ENCODE results near the gene TRAF1.
A peak's percentile ranks its signal among the peaks of the same experiment; 100 is the strongest.

Gene TRAF1

GRCh38 chr9:120875643-120875953, 51.0 kb downstream of the TRAF1 start:
- H3K4me3 ChIP-seq (ENCODE audit: low read depth, low read length), result peak overlapping the region; percentile 67
- CTCF ChIA-PET, result interaction anchor here (1.3 kb wide), 1 partner anchor 9 kb away, joined by 3 read pairs; no protein-coding TSS in a partner anchor
- TF ChIP-seq, protein P1, sequence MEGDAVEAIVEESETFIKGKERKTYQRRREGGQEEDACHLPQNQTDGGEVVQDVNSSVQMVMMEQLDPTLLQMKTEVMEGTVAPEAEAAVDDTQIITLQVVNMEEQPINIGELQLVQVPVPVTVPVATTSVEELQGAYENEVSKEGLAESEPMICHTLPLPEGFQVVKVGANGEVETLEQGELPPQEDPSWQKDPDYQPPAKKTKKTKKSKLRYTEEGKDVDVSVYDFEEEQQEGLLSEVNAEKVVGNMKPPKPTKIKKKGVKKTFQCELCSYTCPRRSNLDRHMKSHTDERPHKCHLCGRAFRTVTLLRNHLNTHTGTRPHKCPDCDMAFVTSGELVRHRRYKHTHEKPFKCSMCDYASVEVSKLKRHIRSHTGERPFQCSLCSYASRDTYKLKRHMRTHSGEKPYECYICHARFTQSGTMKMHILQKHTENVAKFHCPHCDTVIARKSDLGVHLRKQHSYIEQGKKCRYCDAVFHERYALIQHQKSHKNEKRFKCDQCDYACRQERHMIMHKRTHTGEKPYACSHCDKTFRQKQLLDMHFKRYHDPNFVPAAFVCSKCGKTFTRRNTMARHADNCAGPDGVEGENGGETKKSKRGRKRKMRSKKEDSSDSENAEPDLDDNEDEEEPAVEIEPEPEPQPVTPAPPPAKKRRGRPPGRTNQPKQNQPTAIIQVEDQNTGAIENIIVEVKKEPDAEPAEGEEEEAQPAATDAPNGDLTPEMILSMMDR (IDR thresholded peaks at IDR 0.05; ENCODE audit: insufficient read depth, low read length, missing control alignments), result no peak
- POLR2A ChIA-PET, result no interaction called here
- no peak for DNase-seq (ENCODE audit: low read depth, low spot score)

DNA sequence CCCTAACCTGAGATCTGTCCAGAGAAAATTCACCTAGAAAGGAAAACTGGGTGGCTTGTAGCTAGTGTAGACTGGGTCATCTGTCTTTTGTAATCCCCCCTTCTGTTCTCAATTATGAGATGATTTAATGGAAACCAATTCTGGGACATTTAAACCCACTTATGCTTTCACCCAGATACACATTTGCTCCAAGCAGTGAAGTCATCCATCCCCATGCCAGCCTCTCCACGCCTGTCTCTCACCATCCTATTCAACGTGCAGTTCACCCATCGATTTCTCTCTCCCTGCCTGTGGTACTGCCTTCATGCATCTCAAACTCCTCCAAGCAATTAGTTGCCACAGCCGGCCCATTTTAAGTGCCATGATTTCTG, 51.4 kb downstream of the TRAF1 start:
- ChIA-PET CTCF (interaction anchor here (1.3 kb wide), 1 partner anchor 9 kb away, joined by 3 read pairs; no protein-coding TSS in a partner anchor), POLR2A (no interaction called here)
- peak overlapping the region; percentile 67; the same call in 1 of the 2 replicates for H3K4me3 ChIP-seq (ENCODE audit: low read depth, low read length)
- no peak for DNase-seq (ENCODE audit: low read depth, low spot score)
- TF ChIP-seq, protein P1 (IDR thresholded peaks at IDR 0.05; ENCODE audit: insufficient read depth, low read length, missing control alignments), result no peak

- TF ChIP-seq, protein P1 (IDR thresholded peaks at IDR 0.05; ENCODE audit: insufficient read depth, low read length, missing control alignments), result no peak
- ChIA-PET CTCF (interaction anchor here (1.3 kb wide), 1 partner anchor 8 kb away, joined by 3 read pairs; no protein-coding TSS in a partner anchor), POLR2A (no interaction called here)
- DNase-seq (ENCODE audit: low read depth, low spot score), result no peak
- H3K4me3 ChIP-seq (ENCODE audit: low read depth, low read length), result no peak overlapping the region
Observed at GRCh38 chr9:120874226-120875194, 52.1 kb downstream of the TRAF1 start.

DNA sequence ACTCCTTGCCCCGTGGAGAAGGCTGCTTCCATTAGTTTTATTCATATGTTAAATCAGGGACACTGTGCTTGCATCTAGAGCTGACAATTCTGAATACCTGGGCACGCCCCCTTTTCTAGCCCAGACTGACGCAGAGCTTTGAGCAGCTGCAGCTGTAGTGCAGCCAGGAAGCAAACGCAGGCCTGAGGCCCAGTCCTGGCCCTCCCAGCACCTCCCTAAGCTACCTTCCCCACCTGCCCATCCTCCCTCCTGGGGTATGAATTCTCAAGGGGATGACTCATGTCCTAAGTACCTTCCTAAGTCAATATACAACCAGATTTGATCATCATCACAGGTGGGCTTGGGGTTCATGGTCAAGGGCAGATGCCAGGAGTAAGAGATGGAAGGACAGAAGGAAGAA, 53.1 kb downstream of the TRAF1 start:
- CTCF ChIA-PET, result interaction anchor here (1.2 to 1.7 kb wide), 2 partner anchors 63 to 187 kb away, joined by 3 to 8 read pairs; no protein-coding TSS in a partner anchor
- DNase-seq (ENCODE audit: low read depth, low spot score), result no peak
- POLR2A ChIA-PET, result no interaction called here
- no peak overlapping the region for H3K4me3 ChIP-seq (ENCODE audit: low read depth, low read length)
- TF ChIP-seq, protein P1 (IDR thresholded peaks at IDR 0.05; ENCODE audit: insufficient read depth, low read length, missing control alignments), result no peak

GRCh38 chr9:120872791-120873502, 53.6 kb downstream of the TRAF1 start:
- no peak for DNase-seq (ENCODE audit: low read depth, low spot score)
- CTCF ChIA-PET, result interaction anchor here (1.0 to 1.7 kb wide), 3 partner anchors 64 to 187 kb away, joined by 3 to 8 read pairs (median 3); no protein-coding TSS in a partner anchor
- TF ChIP-seq, protein P1 (IDR thresholded peaks at IDR 0.05; ENCODE audit: insufficient read depth, low read length, missing control alignments), result no peak
- POLR2A ChIA-PET, result no interaction called here
- no peak overlapping the region for H3K4me3 ChIP-seq (ENCODE audit: low read depth, low read length)

- H3K4me3 ChIP-seq (ENCODE audit: low read depth, low read length), result no peak overlapping the region
- POLR2A ChIA-PET, result no interaction called here
- CTCF ChIA-PET, result interaction anchor here (1.5 to 2.4 kb wide), 8 partner anchors 10 to 115 kb away, joined by 4 to 14 read pairs (median 6); partner anchors contain the start of gene TRAF1
- TF ChIP-seq, protein P1 (IDR thresholded peaks at IDR 0.05; ENCODE audit: insufficient read depth, low read length, missing control alignments), result no peak
- DNase-seq (ENCODE audit: low read depth, low spot score), result no peak
Observed at GRCh38 chr9:120870206-120870605, 56.4 kb downstream of the TRAF1 start.

Measured in AG04449 (cell line).